Measurements from ENCODE around the gene RHOD. TPM values are rescaled to one million over a fixed set of nuclear protein-coding genes. Genes with fewer than 3 reads are reported as not detected.

The RHOD gene
- polyA plus RNA-seq, 1 donor from 2014 or later: not detected

DNA sequence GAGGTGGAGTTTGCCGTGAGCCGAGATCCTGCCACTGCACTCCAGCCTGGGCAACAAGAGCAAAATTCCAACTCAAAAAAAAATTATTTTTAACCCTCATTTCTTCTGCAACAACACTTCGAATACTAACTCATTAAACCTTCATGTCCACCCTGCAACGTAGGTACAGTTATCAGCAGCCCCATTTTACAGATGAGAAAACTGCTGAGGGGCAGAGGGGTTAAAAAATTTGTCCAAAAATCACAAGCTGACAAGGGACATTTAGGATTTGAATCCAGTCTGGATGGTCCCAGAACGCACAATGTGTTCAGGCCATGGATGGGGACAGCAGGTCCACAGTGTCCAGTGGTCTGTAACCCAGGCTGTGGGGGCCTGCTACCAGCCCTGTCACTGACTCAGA, 29.0 kb downstream of the RHOD start:
- no peaks in the 10 kb centered on the region for H4K20me1 ChIP-seq (ENCODE audit: insufficient read depth)
- H3K36me3 ChIP-seq (ENCODE audit: insufficient read depth, low read length): no peaks in the 10 kb centered on the region
- H3K9ac ChIP-seq (ENCODE audit: low read length): no peak overlapping the region
- H3K9me2 ChIP-seq (ENCODE audit: insufficient read depth, low read length): no peaks in the 10 kb centered on the region
- H3K4me3 ChIP-seq (ENCODE audit: low read length): no peak overlapping the region
- no peaks in the 10 kb centered on the region for H3F3A ChIP-seq (ENCODE audit: insufficient read depth, low read length, poor library complexity, severe bottlenecking)
- H2AFZ ChIP-seq (ENCODE audit: low read depth, low read length): no peak overlapping the region
- no peaks in the 10 kb centered on the region for H3K9me3 ChIP-seq (ENCODE audit: low read length)
- H3K4me2 ChIP-seq (ENCODE audit: low read length): no peak overlapping the region
- H3K79me2 ChIP-seq (replicated peaks; ENCODE audit: insufficient read depth, low read length): no peaks in the 10 kb centered on the region
- H3K27me3 ChIP-seq (ENCODE audit: insufficient read depth, low read depth, low read length): no peaks in the 10 kb centered on the region
- TF ChIP-seq MXI1 (conservative IDR thresholded peaks at IDR 0.05; ENCODE audit: poor library complexity, severe bottlenecking) (no peak), EZH2 (IDR thresholded peaks at IDR 0.05; ENCODE audit: borderline replicate concordance, insufficient read depth, low read length, poor library complexity, severe bottlenecking) (no peak), EP300 (conservative IDR thresholded peaks at IDR 0.05; ENCODE audit: poor library complexity, severe bottlenecking) (no peak), REST (IDR thresholded peaks at IDR 0.05; ENCODE audit: borderline replicate concordance) (no peak), RAD21 (conservative IDR thresholded peaks at IDR 0.05) (no peak), SMC3 (conservative IDR thresholded peaks at IDR 0.05; ENCODE audit: poor library complexity) (no peak), POLR2AphosphoS5 (IDR thresholded peaks at IDR 0.05) (no peak), TAF1 (IDR thresholded peaks at IDR 0.05; ENCODE audit: low read depth) (no peak)
- TF ChIP-seq, protein P1, sequence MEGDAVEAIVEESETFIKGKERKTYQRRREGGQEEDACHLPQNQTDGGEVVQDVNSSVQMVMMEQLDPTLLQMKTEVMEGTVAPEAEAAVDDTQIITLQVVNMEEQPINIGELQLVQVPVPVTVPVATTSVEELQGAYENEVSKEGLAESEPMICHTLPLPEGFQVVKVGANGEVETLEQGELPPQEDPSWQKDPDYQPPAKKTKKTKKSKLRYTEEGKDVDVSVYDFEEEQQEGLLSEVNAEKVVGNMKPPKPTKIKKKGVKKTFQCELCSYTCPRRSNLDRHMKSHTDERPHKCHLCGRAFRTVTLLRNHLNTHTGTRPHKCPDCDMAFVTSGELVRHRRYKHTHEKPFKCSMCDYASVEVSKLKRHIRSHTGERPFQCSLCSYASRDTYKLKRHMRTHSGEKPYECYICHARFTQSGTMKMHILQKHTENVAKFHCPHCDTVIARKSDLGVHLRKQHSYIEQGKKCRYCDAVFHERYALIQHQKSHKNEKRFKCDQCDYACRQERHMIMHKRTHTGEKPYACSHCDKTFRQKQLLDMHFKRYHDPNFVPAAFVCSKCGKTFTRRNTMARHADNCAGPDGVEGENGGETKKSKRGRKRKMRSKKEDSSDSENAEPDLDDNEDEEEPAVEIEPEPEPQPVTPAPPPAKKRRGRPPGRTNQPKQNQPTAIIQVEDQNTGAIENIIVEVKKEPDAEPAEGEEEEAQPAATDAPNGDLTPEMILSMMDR (IDR thresholded peaks at IDR 0.05; ENCODE audit: poor library complexity, severe bottlenecking): no peak
- H3K27ac ChIP-seq (ENCODE audit: low read length): no peak overlapping the region

DNA sequence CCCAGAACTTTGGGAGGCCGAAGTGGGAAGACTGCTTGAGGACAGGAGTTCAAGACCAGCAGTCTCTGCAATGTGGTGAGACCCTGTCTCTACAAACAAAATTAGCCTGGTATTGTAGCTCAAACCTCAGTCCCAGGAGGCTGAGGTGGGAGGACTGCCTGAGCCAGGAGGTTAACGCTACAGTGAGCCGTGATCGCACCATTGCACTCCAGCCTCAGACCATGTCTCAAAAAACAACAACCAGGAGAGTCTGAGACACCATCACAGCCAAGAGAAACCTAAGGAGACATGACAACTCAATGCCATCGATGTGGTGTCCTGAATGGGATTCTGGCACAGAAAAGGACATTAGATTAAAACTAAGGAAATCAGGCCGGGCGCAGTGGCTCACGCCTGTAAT, 34.1 kb downstream of the RHOD start:
- Histone ChIP-seq H3K27me3 (ENCODE audit: insufficient read depth, low read depth, low read length) (no peaks in the 10 kb centered on the region), H3K9ac (ENCODE audit: low read length) (no peak overlapping the region), H4K20me1 (ENCODE audit: insufficient read depth) (no peaks in the 10 kb centered on the region), H3K4me2 (ENCODE audit: low read length) (no peak overlapping the region), H3K79me2 (replicated peaks; ENCODE audit: insufficient read depth, low read length) (no peaks in the 10 kb centered on the region), H3K9me3 (ENCODE audit: low read length) (no peaks in the 10 kb centered on the region), H3K4me3 (ENCODE audit: low read length) (no peak overlapping the region), H3K36me3 (ENCODE audit: insufficient read depth, low read length) (no peaks in the 10 kb centered on the region), H3K27ac (ENCODE audit: low read length) (no peak overlapping the region), H3F3A (ENCODE audit: insufficient read depth, low read length, poor library complexity, severe bottlenecking) (no peaks in the 10 kb centered on the region), H2AFZ (ENCODE audit: low read depth, low read length) (no peak overlapping the region), H3K9me2 (ENCODE audit: insufficient read depth, low read length) (no peaks in the 10 kb centered on the region)
- no peak for TF ChIP-seq EP300 (conservative IDR thresholded peaks at IDR 0.05; ENCODE audit: poor library complexity, severe bottlenecking)
- TF ChIP-seq REST (IDR thresholded peaks at IDR 0.05; ENCODE audit: borderline replicate concordance): no peak
- TF ChIP-seq POLR2AphosphoS5 (IDR thresholded peaks at IDR 0.05): no peak
- no peak for TF ChIP-seq MXI1 (conservative IDR thresholded peaks at IDR 0.05; ENCODE audit: poor library complexity, severe bottlenecking)
